PC-9 (cell line): ENCODE measurements around the gene ZNF362. TPM values are rescaled to one million over a fixed set of nuclear protein-coding genes. Genes with fewer than 3 reads are reported as not detected.

Experiments used
- BruUV-seq: library from RNA; stranded (reverse); fragments of 400-500 nt; replicated peaks from 2 replicates; lab custom pipeline; 2021; lab: Mats Ljungman, UMichigan
- CTCF ChIA-PET: fragments of 300-600 bp; sonication (Branson Sonifier 250); formaldehyde crosslinking; loops from one replicate; lab custom pipeline; 2022; ENCODE audit warnings: antibody characterized with exemption; lab: Charles Lee
- POLR2A ChIA-PET: fragments of 300-600 bp; sonication (Branson Sonifier 250); formaldehyde crosslinking; loops from one replicate; lab custom pipeline; 2022; ENCODE audit warnings: antibody characterized with exemption; ENCODE audit not compliant: unreplicated experiment; lab: Charles Lee
- DNase-seq, 2 experiments: peaks; one replicate each; pipeline versions ENCODE4 v3.0.0 to v3.0.0-alpha.2; 2015 to 2022; ENCODE audit warnings: mixed read lengths in 1 of 2
- H2AFZ ChIP-seq: fragments of 200-600 bp; sonication (generic); 2 replicates; pipeline ENCODE4 v1.8.1; 2017; ENCODE audit warnings: antibody characterized with exemption
- H3F3A ChIP-seq: fragments of 200-600 bp; sonication (generic); 2 replicates; pipeline ENCODE4 v1.8.1; 2017; ENCODE audit warnings: antibody characterized with exemption, mild to moderate bottlenecking, low read depth; ENCODE audit not compliant: insufficient read depth
- H3K27ac ChIP-seq: fragments of 200-600 bp; sonication (generic); 2 replicates; pipeline ENCODE4 v1.6.1; 2016; ENCODE audit warnings: mixed run types
- H3K27me3 ChIP-seq: fragments of 200-600 bp; sonication (generic); 2 replicates; pipeline ENCODE4 v1.6.1; 2016; ENCODE audit warnings: low read depth, mixed run types; ENCODE audit not compliant: insufficient read depth
- H3K36me3 ChIP-seq: fragments of 200-600 bp; sonication (generic); 2 replicates; pipeline ENCODE4 v1.6.1; 2016; ENCODE audit warnings: low read depth, mixed run types
- H3K4me1 ChIP-seq: fragments of 200-600 bp; sonication (generic); replicated peaks from 2 replicates; pipeline ENCODE4 v1.6.1; 2016; ENCODE audit warnings: mixed run types; ENCODE audit not compliant: insufficient read depth
- H3K4me2 ChIP-seq: fragments of 200-600 bp; sonication (generic); 2 replicates; pipeline ENCODE4 v1.6.1; 2017; ENCODE audit warnings: mixed run types
- H3K4me3 ChIP-seq: fragments of 200-600 bp; sonication (generic); 2 replicates; pipeline ENCODE4 v1.6.1; 2016; ENCODE audit warnings: mixed run types
- H3K79me2 ChIP-seq: fragments of 200-600 bp; sonication (generic); 2 replicates; pipeline ENCODE4 v1.6.1; 2017; ENCODE audit warnings: low read depth, mixed run types
- H3K9me2 ChIP-seq: fragments of 200-600 bp; sonication (generic); 2 replicates; pipeline ENCODE4 v1.8.1; 2017; ENCODE audit warnings: mild to moderate bottlenecking; ENCODE audit not compliant: insufficient read depth
- H3K9me3 ChIP-seq: fragments of 200-600 bp; sonication (generic); 2 replicates; pipeline ENCODE4 v1.8.1; 2016; ENCODE audit warnings: low read depth; ENCODE audit not compliant: insufficient read depth
- H4K20me1 ChIP-seq: fragments of 200-600 bp; sonication (generic); 2 replicates; pipeline ENCODE4 v1.8.1; 2017; ENCODE audit not compliant: insufficient read depth
- EZH2 ChIP-seq: fragments of 200-600 bp; sonication (generic); IDR thresholded peaks from 2 replicates; pipeline ENCODE4 v1.8.0; 2017; ENCODE audit warnings: antibody characterized with exemption, low read depth
- intact Hi-C: fragments of 100-400 bp; cut with micrococcal nuclease; formaldehyde crosslinking; loops from one replicate; pipeline ENCODE4 v1.10.0; 2022; ENCODE audit not compliant: unreplicated experiment
- total RNA-seq: library from RNA; stranded (reverse); gene quantifications from 2 replicates; pipeline ENCODE4 v1.2.3, GENCODE V29; 2021
- TF ChIP-seq, protein P1 (sequence below): fragments of 200-600 bp; sonication (generic); conservative IDR thresholded peaks from 2 replicates; pipeline ENCODE4 v1.6.1; 2017; ENCODE audit warnings: mixed run types, antibody characterized with exemption, mild to moderate bottlenecking, moderate library complexity

The ZNF362 gene
- total RNA-seq, 1 experiment from 2014 or later: 33.1 TPM

DNA sequence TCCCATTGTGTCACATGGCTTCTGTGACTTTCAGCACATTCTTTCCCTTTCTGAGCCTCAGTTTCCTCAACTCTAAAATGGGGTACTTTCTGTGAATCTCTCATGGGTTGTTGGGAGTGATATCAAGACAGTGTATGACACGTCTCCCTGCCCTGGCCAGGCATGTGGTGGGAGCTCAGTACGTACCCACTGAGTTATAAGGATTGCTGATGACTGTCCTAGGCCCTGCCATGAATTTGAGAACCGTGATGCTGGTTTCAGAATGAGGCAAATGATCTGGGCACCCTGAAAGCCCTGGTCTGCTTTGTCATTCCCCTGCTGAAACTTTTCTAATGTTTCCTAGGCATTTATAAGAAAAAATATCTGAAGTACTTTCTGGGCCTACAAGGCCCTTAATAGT, 3.6 kb downstream of the ZNF362 start:
- Histone ChIP-seq H3K9me3 (no peaks in the 10 kb centered on the region), H3F3A (peaks cover 5% of the 10 kb centered on the region; the same call in 1 of the 2 replicates), H3K9me2 (no peaks in the 10 kb centered on the region), H3K4me1 (peaks cover 20% of the 10 kb centered on the region), H3K27ac (no peak overlapping the region), H3K27me3 (no peaks in the 10 kb centered on the region), H2AFZ (no peak overlapping the region), H4K20me1 (no peaks in the 10 kb centered on the region), H3K4me2 (no peak overlapping the region), H3K36me3 (no peaks in the 10 kb centered on the region), H3K4me3 (no peak overlapping the region), H3K79me2 (peaks cover 43% of the 10 kb centered on the region)
- POLR2A ChIA-PET: interaction anchor here (0.5 kb wide), 1 partner anchor 132 kb away, joined by 19 read pairs; no protein-coding TSS in a partner anchor
- CTCF ChIA-PET: no interaction called here
- TF ChIP-seq, protein P1, sequence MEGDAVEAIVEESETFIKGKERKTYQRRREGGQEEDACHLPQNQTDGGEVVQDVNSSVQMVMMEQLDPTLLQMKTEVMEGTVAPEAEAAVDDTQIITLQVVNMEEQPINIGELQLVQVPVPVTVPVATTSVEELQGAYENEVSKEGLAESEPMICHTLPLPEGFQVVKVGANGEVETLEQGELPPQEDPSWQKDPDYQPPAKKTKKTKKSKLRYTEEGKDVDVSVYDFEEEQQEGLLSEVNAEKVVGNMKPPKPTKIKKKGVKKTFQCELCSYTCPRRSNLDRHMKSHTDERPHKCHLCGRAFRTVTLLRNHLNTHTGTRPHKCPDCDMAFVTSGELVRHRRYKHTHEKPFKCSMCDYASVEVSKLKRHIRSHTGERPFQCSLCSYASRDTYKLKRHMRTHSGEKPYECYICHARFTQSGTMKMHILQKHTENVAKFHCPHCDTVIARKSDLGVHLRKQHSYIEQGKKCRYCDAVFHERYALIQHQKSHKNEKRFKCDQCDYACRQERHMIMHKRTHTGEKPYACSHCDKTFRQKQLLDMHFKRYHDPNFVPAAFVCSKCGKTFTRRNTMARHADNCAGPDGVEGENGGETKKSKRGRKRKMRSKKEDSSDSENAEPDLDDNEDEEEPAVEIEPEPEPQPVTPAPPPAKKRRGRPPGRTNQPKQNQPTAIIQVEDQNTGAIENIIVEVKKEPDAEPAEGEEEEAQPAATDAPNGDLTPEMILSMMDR: no peak
- no peak for TF ChIP-seq EZH2
- no peak for DNase-seq
- intact Hi-C loops: no loop called here
- BruUV-seq: no TSS peak

DNA sequence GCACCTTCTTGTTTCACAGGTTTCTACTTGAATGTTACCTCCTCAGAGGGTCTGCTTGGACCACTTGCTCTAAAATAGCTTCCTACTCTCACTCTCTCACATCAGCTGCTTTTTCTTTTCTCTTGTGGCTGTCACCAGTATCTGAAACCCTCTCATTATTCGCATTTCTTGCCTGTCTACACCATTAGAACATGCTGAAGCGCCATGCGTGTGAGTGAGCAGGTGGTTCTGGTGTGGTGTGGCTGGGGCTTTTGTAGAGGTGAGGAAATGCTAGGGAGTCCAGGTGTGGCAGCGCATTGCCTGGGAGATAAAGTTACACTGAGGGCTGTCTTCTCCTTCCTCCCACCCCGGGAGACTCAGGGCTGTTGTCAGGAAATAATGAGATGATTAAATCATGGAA, 4.1 kb downstream of the ZNF362 start:
- Histone ChIP-seq H3K4me2 (no peak overlapping the region), H4K20me1 (no peaks in the 10 kb centered on the region), H3K79me2 (peaks cover 43% of the 10 kb centered on the region), H3K36me3 (no peaks in the 10 kb centered on the region), H3K27me3 (no peaks in the 10 kb centered on the region), H3K27ac (no peak overlapping the region), H3K9me3 (no peaks in the 10 kb centered on the region), H2AFZ (no peak overlapping the region), H3K4me3 (no peak overlapping the region), H3K9me2 (no peaks in the 10 kb centered on the region), H3F3A (no peaks in the 10 kb centered on the region; the same call in 1 of the 2 replicates), H3K4me1 (peaks cover 16% of the 10 kb centered on the region; the same call in 1 of the 2 replicates)
- TF ChIP-seq EZH2: no peak
- TF ChIP-seq, protein P1: no peak
- intact Hi-C loops: no loop called here
- POLR2A ChIA-PET: interaction anchor here (0.6 kb wide), 1 partner anchor 10 kb away, joined by 4 read pairs; no protein-coding TSS in a partner anchor
- CTCF ChIA-PET: no interaction called here
- no TSS peak for BruUV-seq
- DNase-seq: no peak

- CTCF ChIA-PET: no interaction called here
Observed at GRCh38 chr1:33261344-33261743, 5.1 kb downstream of the ZNF362 start.

More at GRCh38 chr1:33261344-33261743, 5.1 kb downstream of the ZNF362 start:
- no TSS peak for BruUV-seq
- no peaks in the 10 kb centered on the region for H3K9me3 ChIP-seq
- no peak overlapping the region for H2AFZ ChIP-seq
- no peak for TF ChIP-seq EZH2
- TF ChIP-seq, protein P1: no peak
- intact Hi-C loops: no loop called here
- no peak overlapping the region for H3K4me2 ChIP-seq
- H3K27me3 ChIP-seq: no peaks in the 10 kb centered on the region
- H3K79me2 ChIP-seq: peaks cover 43% of the 10 kb centered on the region
- H3K4me1 ChIP-seq: peaks cover 16% of the 10 kb centered on the region; the same call in 1 of the 2 replicates
- DNase-seq: no peak
- H3F3A ChIP-seq: no peaks in the 10 kb centered on the region
- H3K9me2 ChIP-seq: no peaks in the 10 kb centered on the region
- no peaks in the 10 kb centered on the region for H4K20me1 ChIP-seq
- no peak overlapping the region for H3K27ac ChIP-seq
- H3K36me3 ChIP-seq: no peaks in the 10 kb centered on the region
- H3K4me3 ChIP-seq: no peak overlapping the region
- POLR2A ChIA-PET: interaction anchor here (0.6 kb wide), 1 partner anchor 9 kb away, joined by 4 read pairs; no protein-coding TSS in a partner anchor
